ENCODE measurements around the gene CHRNA9.

CHRNA9 gene

DNA sequence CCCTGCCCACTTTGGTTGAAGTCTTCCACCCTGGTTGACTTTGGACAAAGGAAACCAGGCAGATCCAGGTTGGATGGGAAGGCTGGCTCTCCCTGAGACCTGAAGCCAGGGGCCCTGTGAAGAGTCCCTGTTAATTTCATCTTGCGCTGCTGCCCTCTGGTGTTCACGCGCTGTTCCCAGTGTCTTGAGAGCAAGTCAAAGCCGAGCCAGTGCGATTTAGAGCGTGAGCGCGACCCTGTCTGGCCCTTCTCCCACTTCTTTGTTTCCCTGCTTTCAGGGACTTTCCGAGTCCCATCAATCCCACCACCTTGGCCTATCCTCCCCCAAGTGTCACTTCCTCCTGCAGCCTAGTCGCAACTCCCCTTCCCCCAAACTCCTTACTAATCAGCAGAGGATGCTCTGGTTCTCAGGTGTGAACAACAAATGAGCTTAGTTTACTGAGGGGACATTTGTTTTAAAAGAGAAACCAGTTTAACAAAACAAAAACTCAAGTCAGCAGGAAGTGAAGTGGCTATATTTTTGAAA is 25.8 kb upstream of the CHRNA9 start:
- no peak for DNase-seq

DNA sequence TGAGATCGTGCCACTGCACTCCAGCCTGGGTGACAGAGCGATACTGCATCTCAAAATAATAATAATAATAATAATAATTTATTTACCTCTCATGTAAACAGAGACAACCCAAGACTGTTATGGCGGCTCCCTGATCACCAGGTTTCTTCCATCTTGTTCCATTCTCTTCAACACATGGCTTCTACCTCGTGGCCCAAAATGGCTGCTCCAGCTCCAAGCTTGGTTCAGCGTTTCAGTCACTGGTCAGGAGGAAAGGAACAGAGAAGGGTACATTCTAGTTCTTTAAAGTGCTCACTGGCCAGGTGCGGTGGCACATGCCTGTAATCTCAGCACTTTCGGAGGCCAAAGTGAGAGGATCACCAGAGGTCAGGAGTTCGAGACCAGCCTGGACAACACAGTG is 24.9 kb upstream of the CHRNA9 start:
- no peak for DNase-seq

DNA sequence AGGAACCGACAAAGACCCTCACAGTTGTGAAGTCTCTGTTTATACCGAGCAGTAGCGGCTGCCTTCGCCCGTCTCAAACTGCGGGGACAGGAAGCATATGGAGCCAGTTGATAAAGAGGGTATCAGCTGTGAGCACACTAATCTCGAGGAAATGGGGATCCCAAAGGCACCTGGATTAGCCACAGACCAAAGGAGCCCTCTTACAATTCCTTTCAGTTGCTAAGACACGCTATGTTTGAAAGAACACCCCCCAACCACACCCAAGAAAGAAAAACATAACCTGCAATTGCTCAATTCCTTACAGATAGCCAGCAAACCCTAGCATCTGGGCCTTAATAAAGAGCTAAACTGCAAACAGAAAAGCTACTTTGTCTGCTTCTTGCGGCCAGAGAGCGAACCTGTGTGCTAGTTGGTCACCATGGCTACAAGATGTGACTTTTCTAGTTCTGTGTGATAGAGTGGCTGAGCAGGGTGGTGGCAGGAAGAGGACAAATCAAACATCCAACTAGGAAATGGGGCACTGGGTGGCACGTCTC is 23.3 kb upstream of the CHRNA9 start:
- DNase-seq: no peak

DNA sequence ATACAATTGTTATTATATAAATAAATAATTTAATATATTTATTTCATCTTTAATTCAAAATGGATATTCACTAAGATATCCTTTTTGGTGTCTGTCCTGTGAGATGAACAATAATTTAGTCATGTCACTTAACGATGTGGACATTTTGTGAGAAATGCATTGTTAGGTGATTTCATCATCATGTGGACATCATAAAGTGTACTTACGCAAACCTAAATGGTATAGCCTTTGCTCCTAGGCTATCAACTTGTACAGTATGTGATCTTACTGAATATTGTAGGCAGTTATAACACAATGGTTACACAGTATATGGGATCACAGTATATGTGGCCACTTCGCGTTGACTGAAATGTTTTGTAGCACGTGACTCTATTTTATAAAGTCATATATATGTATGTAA is 20.2 kb upstream of the CHRNA9 start:
- DNase-seq: no peak

DNA sequence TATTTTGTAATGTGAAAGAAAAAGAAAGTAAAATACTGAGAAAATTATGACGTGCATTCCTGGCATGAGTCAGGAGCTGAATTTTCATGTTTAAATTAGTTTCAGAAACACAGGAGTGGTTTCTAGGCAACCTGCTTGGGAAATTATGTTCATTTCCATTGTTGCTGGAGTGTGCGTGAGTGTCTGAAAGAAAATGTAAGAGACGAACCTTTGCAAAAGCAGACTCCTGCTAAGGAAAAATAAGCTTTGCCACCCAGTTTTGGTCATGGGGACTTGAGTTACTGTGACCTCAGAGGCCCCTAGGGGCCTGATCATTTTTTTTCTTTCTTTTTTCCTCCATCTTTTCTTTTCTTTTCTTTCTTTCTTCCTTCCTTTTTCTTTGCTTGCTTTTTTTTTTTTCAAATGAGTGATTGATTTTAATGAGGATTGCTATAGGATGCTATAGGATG is 18.8 kb upstream of the CHRNA9 start:
- no peak for DNase-seq

DNA sequence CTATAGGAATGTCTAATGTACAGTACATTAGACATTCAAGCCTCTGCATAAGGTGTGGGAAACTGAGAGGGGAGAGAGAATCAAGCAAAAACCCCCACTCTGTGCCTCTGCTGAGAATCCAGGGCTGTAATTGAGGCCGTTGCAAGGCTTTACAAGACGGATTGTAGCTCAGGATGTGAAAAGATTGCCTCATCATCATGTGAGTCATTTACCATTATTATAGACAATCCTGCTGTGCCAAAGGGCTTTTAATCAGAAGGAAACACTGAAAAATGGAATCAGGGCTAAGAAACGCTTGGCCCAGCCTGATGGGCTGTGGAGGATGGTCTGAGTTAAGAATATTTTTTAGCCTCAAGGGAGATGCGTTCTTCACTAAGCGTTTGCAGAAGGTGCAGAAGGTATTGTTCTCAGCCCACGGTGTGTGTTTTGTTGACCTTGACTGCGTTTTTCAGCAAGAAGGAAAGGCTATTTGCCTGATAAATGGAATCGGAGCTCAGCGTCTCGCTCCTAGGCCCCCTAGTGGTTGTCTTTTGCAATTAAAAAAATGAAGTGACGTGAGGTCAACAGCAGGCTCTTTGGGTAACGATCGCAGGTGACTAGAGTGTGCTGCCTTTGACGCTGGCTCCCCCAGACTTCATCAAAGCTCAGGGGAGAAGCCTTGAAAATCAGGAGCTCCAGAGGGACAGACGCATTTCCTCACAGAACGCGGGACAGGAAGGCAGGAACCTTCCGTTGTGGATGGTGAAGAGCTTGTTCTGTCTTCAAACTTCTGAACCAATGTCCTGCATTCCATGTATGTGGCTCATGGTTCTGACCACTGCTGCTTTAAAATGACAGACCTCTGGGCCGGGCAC is 18.1 kb upstream of the CHRNA9 start:
- no peak for DNase-seq

DNA sequence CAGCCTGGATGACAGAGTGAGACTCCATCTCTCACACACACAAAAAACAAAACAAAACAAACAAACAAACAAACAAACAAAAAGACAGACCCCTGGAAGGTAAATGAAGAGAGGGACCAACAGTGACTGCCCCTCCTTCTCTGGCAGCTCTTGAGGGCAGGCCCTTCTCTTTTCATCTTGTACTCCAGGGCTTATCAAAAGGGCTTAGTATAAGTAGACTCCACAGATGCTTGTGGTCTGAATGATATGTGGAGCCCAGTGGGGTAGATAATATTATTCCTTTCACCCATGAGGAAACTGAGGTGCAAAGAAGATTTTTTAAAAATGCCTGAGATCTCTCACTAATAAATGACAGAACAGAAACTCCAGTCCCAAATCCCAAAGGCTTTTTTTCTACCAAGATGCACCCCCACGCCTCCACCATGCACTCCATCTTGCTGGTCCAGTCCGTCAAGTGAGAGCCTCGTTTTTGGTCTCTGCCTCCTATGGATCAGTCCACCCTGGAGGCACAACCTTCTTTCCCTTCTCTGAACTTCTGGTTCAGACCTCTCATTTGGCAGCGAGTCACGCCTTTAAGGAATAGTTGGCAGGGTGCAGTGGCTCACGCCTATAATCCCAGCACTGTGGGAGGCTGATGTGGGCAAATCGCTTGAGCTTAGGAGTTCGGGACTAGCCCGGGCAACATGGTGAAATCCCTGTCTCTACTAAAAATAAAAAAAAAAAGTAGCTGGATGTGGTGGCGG is 17.0 kb upstream of the CHRNA9 start:
- no peak for DNase-seq

DNA sequence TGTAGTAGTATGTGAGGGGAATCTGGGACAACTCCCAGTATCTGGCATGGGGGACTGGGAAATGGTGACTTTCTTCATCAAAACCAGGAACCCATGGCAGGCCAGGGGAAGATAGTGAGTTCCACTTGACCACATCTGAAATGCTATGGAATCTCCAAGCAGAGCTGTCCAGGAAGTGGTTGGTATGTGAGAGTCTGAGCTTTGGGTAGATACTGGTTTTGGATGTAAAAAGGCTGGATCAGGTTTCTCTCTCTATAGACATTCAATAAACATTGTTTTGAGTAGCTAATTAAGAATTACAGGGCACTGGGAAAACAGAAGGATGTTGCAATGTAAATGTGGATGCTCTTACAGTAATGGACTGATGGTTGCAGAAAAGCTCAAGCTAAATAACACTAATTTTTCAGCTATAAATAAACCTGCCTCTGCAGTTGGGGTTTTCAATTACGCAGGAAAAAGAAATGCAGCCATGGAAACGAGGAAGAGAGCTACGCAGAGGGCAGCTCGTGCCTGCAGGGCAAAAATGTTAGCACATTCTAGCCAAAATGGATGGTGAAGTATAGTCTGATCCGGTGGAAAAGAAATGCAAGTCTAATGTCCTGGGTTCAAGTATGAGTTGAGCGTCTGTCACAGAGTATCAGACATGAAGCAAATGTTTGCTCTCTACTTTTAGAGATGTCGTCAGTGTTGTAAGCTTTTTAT is 13.4 kb upstream of the CHRNA9 start:
- no peak for DNase-seq

DNA sequence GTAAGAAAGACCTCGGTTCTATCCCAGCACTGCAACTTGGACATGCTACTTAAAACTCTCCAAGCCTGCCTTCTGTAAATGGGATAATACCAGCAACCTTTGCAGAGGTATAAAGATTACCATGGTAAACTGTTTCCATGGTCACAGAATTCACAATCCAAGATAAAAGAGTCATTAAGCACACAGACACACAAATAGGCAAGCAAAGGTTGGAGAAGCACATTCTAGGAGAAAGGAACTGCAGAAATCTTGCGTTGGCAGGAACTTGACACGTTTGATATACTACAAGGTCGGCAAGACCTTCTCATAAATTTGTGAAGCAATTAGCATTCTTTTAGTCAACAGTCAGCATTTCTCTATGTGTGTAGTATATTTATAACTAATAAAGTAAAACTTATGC is 12.3 kb upstream of the CHRNA9 start:
- no peak for DNase-seq

DNA sequence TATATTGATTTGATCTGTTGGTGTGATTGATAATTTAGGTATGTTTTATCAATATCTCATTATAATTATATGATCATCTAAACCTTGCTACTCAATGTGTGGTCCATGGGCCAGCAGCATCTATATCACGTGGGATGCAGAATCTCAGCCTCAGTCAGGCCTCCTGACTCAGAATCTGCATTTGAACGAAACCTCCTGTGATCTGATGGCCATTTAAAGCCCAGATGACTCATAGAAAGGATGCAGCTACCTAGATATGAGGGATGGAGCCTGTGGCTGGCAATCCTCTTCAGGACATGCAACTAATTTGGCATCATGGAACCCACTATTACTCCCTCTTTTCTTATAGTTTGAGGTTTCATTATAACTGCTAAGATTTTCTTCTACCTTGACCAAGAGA is 11.3 kb upstream of the CHRNA9 start:
- no peak for DNase-seq

DNA sequence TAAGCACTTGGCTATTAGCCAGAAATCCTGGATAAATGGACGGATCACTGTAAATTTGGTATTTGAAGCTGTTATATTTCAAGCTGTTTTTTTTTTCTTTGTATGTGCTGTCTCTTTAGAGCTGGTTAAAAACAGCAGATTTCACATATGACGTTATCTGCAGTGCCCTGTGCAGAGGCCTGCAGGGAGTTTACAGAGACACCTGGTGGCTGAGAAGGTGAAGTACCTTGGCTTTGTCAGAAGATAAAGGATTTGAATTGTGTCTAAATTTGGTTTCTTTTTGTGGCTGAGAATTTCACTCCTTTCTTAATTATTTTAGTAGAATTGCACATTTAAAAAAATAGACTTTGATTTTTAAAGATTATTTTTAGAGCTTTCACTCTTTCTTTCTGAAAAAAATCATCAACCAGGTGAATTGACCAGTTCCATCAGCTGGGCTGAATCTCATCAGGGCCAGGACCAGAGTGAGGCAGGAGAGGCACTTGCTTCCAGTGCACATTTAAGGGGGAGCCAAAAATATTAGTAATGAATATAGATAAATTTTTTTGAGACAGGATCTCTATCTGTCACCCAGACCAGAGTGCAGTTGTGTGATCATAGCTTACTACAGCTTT is 9.6 kb upstream of the CHRNA9 start:
- peak; percentile 33 for DNase-seq

DNA sequence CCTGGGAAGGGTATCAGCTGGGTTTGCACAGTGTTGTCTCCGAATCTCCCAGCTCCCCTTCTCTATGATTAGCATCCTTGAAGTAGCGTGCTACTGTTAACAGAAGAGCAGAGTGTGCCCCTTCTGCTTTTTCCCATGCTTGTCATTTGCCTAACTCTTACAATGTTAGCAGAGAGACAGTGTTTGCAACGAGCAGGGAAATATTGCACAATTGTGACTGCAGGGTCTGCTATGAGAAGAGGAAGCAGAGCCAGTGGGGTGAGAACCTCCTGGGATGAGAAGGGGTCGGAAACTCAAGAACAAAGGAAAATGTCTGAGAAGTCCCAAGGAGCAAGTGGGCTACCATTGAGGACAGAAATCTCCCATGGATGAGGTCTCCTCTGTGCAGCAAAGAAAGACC is 7.8 kb upstream of the CHRNA9 start:
- DNase-seq: peak; percentile 7

DNA sequence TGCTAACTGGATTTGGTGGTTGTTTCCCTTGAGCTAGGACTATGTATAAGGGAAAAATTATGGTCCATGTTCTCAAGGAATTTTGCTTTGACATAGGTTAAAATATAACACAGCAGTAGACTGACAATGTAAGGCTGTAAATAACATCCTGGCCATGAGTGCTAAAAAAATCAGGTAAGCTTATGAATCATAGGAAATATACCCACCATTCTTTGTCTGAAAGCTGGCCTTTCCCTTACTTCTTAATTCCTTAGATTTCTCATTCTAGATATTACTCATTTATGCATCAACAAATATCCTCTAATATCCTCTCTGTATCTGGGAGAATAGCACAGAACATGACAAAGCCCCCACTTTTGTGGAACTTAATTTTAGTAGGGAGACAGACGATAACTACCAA is 6.8 kb upstream of the CHRNA9 start:
- no peak for DNase-seq

DNA sequence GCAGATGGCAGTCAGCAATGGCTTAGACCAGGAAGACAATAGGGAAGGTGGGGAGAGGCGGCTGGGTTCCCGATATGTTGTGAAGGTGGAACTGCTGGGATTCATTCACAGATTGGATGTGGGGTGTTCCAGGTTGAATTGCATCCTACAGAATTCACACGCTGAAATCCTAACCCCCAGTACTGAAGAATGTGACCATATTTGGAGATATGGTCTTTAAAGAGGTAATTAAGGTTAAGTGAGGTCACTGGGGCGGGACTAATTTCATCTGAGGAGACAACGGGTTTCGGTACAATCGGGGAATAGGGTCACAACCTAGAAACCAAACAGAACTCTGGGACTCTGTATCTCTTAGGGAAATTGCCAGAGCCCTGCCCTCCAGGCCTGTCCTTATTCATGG is 5.3 kb upstream of the CHRNA9 start:
- no peak for DNase-seq

DNA sequence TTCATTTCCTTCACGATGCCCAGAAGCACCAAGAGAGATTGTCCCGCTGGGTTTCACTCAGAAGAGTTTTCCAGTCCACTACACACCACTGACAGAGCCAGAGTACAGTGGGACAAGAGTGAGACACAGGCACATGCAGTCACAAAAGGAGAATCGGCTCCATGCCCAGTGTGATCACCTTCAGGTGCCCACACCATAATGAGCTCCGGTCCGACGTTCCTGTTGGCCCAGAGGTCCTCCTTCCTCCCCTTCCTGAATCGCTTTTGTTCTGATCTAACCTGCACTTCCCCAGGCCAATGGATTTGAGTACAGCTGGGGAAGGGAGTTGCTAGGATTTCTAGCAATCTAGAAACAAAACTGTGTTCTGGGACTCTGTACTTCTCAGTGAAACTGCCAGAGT is 4.6 kb upstream of the CHRNA9 start:
- no peak for DNase-seq

DNA sequence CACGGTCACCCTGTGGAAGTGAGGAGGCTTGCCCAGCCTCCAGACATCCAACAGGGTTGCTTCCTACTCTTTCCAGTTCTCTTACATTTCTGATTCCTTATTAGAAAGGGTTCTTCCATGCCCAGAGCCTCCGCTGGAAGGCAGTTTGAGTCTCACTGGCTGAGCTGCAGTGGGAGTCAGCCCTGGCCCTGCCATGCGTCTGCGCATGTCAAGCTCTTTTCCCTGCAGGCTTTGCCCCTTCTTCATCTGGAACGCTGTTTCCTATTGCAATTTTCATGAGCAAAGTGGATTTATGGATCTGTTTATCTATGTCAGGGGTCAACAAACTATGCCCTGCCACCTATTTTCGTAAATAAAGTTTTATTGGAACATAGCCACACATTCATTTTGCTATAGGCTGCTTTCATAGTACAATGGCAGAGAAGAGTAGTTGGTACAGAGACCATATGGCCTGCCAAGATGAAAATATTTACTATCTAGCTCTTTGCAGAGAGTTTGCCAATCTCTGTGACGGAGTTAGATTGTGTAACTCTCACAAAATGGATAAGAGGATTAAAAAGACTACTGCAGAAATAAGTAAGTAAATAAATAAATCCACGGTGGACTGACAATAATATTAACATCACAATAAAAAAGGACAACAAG is 3.9 kb upstream of the CHRNA9 start:
- no peak for DNase-seq

DNA sequence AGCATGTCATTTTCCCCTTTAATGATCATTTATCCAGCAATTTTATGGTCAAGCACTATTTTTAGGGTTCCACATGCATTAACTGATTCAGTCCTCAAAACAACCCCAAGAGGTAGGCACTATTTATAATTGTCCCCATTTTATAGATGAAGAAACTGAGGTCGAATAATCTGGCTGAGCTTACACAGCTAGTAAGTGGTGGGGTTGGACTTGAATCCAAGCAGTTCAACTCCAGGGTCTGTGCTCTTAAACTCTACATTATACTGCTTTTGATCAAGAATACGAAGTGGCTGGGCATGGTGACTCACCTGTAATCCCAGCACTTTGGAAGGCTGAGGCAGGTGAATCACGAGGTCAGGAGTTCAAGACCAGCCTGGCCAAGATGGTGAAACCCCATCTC is 3.2 kb upstream of the CHRNA9 start:
- no peak for DNase-seq

DNA sequence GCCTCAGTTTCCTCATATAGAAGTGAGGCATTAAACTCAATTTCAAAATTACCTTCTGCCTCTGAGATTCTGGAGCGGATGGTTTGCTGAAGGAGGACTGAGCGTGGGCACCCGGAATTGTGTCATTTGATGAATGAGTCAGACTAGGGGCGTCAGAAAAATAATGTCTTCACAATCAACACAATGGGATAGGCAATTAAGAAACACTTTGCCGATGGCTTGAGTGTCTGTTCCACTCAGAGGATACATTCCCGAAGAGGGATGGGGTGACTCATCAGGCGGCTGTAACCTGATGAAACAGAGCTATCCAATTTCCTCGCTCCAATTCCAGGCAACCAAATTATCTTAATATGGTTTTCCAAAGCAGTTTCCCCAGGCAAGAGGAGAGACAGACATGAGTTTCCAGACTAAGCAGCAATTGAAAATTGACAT is 1.2 kb upstream of the CHRNA9 start:
- DNase-seq: no peak

DNA sequence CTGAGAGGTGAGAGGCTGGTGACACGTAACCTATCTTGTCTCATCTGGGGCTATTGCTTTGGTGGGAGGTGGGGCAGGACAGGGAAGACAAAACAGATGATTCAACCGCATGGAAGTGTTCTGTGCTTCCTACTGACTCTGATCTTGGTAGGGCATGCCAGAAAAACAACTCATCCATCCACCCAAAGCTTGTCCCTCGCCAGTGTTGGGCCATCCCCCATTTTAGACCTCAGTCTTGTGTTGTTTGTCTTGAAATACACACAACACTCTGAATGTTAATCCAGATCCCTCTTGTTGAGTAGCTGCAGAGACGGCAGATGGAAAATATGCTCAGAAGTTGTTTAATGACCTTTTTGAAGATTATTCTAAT is 377 bp downstream of the CHRNA9 start:
- DNase-seq: no peak

DNA sequence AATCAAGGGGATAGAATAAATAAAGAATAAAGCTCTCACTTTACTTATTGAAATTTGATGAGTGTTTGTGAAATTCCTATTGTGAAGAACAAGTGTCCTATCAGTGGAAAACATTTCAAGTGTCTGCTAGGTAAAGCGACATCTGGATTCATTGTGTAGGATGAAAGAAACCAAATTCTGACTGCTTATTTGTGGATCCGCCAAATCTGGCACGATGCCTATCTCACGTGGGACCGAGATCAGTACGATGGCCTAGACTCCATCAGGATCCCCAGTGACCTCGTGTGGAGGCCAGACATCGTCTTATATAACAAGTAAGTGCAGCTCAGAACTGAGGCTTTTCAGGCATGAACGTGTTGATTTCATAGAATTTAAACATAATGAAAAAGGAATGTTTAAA is 1.9 kb downstream of the CHRNA9 start:
- no peak for DNase-seq

DNA sequence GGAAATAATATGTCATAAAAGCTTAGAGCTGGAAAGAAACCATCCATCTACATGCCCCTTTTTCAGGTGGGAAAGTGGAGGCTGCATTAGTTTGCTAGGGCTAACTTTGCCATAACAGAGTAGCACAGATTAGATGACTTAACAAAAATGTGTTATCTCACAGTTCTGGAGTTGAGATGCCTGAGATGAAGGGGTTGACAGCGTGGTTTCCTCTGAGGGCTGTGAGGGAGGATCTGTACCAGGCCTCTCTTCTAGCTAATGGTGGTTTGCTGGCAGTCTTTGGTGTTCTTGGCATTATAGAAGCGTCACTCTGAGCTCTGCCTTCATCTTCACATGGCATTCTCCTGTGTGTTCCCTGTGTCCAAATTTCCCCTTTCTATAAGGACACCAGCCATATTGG is 2.4 kb downstream of the CHRNA9 start:
- DNase-seq: peak; percentile 12

DNA sequence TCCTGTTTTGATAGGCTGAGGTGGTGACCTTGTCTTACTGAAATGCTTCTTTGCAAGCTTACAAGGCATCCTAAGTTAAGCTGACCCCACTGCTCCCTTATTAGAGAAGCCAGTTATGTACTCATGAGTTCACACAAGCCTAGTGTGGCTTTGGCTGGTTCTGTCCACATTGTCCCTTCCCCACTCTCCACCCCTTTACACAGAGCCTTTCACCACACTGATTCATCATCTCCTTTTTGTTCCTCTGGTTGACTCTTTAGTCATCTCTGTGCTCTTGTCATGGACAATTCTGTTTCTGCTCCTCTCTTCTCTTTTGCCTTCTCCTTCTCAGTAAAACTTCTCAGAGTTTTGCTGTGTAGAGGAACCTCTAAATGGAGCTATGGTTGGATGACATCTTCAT is 4.9 kb downstream of the CHRNA9 start:
- no peak for DNase-seq

All from GDM1 (cell line).